NCI-H1930 (cell line): ENCODE results near the gene RPL22L1.
"Not testable (repeated sequence)": the region's sequence is repeated elsewhere in the genome, so short reads cannot be mapped to it uniquely, and the experiment has no call there.

ENCODE experiments used
- DNase-seq, 2 experiments: peaks; one replicate each; lab custom pipeline; 2025; lab: John Stamatoyannopoulos, UW

RPL22L1 gene

DNA sequence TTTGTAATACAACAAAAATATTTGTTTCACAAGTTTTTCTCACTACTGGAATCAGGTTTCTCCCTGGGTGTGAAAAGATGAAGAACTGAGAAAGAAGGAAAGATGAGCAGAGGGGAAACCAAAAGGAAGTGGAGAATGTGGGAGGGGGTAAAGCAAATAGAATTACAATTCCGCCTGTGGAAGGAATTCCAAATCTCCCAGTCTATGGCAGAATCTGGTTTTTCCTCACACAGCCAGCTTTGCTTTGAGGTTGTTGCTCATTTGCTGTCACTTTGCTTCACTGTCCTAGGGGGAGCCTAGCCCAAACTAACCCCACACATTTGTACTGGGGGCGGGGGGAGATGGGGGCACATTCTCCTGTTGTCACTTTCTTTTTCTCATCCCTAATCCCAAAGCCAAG, 43.9 kb downstream of the RPL22L1 start:
- no peak for DNase-seq

GRCh38 chr3:170823562-170823961, 46.4 kb downstream of the RPL22L1 start:
- DNase-seq, result not testable (repeated sequence)

DNA sequence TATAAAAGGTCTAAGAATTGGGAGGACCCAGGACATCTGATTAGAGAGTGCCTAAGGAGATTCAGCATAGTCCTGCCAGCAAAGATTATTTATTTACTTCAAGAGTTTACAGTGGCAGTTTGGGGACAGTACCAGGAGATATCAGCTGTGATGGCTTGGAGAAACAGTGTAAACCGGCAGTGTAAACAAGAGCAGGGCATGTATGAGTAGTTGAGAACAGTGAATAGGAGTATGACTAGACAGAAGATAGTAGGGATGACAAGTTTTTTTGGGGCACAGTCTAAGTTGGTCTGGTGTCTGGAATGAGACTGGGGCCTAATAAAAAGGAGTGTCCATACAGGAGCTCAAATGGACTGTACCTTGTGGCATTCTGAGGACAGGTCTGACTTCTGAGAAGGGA, 51.7 kb downstream of the RPL22L1 start:
- not testable (repeated sequence) for DNase-seq

DNA sequence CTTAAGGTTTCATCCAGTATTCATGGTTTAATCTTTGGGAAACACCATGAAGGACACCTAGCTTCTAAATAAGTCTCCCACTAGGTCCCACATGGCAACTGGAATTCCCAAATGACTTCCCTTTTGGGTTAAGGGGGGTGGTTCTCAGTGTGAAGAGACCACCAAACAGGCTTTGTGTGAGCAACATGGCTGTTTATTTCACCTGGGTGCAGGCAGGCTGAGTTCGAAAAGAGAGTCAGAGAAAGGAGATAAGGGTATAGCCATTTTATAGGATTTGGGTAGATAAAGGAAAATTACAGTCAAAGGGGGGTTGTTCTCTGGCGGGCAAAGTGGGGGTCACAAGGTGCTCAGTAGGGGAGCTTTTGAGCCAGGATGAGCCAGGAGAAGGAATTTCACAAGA, 52.5 kb downstream of the RPL22L1 start:
- DNase-seq, result not testable (repeated sequence)

- DNase-seq, result no peak
Measured at GRCh38 chr3:170816841-170817240, 53.2 kb downstream of the RPL22L1 start.

GRCh38 chr3:170816341-170816740, 53.7 kb downstream of the RPL22L1 start:
- no peak for DNase-seq

- DNase-seq, result no peak
Measured at GRCh38 chr3:170815936-170816335, 54.1 kb downstream of the RPL22L1 start.

GRCh38 chr3:170815340-170815739, 54.7 kb downstream of the RPL22L1 start:
- DNase-seq, result peak; percentile 3 to 12
